BJ (cell line): ENCODE measurements around the gene C16orf92. TPM values are rescaled to one million over a fixed set of nuclear protein-coding genes. Genes with fewer than 3 reads are reported as not detected.

ENCODE experiments used
- CTCF ChIA-PET: fragments of 350-600 bp; formaldehyde crosslinking; extraction: SDS; loops from one replicate; lab custom pipeline; 2021; ENCODE audit warnings: antibody characterized with exemption, inconsistent platforms; lab: Yijun Ruan, JAX
- POLR2A ChIA-PET: fragments of 300-600 bp; sonication (Branson Sonifier 250); formaldehyde crosslinking; extraction: SDS; loops from one replicate; lab custom pipeline; 2021; ENCODE audit warnings: antibody characterized with exemption; lab: Charles Lee
- DNase-seq: peaks from one replicate; pipeline ENCODE4 v3.0.0-alpha.2; 2011; ENCODE audit warnings: low read depth
- H3K27me3 ChIP-seq: 2 replicates; pipeline ENCODE4 v1.6.0; 2011; ENCODE audit warnings: low read length; ENCODE audit not compliant: control insufficient read depth, insufficient read depth
- H3K36me3 ChIP-seq: 2 replicates; pipeline ENCODE4 v1.5.1; 2011; ENCODE audit warnings: low read length; ENCODE audit not compliant: control insufficient read depth, insufficient read depth
- H3K4me3 ChIP-seq: 2 replicates; pipeline ENCODE4 v1.5.1; 2011; ENCODE audit warnings: low read depth, mild to moderate bottlenecking, control low read depth, low read length
- polyA plus RNA-seq: library from polyadenylated mRNA; depleted of rRNA; stranded (reverse); fragments of >200 nt; gene quantifications from 2 replicates; pipeline ENCODE4 v1.2.3, GENCODE V29; 2011
- TF ChIP-seq, protein P1 (sequence below): IDR thresholded peaks from 2 replicates; pipeline ENCODE4 v1.5.1; 2011; ENCODE audit warnings: low read depth, mild to moderate bottlenecking, control low read depth, inconsistent platforms, low read length, moderate library complexity; ENCODE audit not compliant: insufficient read depth

The C16orf92 gene
- polyA plus RNA-seq, 1 experiment = not detected

DNA sequence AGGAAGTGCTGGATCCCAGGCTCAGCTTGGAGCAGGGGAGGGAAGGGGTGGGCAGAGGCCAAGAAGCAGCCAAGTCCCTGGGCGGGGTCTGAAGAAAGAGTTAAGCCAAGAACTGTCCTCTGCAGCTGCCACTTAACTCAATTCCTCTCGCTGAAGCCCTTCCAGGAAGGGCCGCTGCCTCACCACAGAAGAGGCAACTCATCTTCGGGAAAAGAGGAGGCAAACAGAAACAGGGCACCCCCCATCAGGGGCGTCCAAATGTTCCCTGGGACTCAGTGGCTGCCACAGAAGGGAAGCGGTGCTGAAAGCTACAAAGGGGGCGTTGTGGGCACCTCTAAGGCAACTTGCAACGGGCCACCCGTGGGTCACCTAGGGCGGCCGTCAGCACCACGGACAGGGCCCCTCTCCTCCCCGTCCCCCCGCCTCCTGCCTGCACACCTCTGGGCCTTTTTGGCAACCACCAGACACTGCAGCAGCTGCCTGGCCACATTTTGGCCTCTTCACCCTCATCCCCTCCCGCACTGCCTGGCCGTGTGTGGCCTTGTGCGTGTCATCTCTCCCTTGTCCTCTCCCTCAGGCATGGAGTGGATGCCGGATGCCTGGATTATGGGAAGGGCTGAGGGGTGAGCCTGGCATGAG is 5.6 kb downstream of the C16orf92 start:
- ChIA-PET POLR2A (no interaction called here), CTCF (interaction anchor here (0.6 to 1.1 kb wide), 2 partner anchors 11 to 224 kb away, joined by 3 to 4 read pairs; no protein-coding TSS in a partner anchor)
- TF ChIP-seq, protein P1, sequence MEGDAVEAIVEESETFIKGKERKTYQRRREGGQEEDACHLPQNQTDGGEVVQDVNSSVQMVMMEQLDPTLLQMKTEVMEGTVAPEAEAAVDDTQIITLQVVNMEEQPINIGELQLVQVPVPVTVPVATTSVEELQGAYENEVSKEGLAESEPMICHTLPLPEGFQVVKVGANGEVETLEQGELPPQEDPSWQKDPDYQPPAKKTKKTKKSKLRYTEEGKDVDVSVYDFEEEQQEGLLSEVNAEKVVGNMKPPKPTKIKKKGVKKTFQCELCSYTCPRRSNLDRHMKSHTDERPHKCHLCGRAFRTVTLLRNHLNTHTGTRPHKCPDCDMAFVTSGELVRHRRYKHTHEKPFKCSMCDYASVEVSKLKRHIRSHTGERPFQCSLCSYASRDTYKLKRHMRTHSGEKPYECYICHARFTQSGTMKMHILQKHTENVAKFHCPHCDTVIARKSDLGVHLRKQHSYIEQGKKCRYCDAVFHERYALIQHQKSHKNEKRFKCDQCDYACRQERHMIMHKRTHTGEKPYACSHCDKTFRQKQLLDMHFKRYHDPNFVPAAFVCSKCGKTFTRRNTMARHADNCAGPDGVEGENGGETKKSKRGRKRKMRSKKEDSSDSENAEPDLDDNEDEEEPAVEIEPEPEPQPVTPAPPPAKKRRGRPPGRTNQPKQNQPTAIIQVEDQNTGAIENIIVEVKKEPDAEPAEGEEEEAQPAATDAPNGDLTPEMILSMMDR = no peak
- Histone ChIP-seq H3K4me3 (no peak overlapping the region), H3K27me3 (peaks cover 34% of the 10 kb centered on the region), H3K36me3 (no peaks in the 10 kb centered on the region)
- DNase-seq = no peak

DNA sequence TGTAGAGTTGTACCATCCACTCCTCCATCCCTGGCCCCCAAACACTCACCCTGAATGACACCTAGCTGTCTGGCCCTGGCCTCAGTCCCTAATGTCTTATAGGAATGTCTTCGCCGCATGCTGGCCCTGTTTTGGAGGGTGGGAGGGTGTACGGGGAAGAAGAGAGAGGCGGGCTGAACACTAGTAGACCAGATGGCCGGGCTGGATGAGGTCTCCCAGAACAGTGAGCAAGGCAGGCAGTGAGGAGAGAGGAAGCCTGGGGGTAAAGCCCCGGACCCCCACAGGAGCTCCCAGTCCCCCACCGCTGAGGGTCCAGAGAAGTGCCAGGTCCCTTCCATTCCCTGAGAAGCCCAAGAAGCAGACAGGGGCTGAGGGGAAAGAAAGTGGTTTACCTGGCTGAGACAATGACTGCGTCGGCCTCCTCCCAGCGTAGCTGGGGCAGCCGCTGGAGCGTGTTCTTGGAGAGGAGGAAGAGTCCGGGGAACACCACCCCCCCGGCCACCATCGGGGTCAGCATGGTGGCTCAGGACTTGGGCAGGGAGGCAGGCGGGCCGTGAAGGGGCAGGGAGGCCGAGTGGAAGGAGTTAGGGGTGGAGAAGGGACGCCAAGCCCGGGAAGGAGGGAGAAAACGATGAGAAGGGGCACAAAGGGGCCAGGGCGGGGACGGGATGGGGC is 7.2 kb downstream of the C16orf92 start:
- POLR2A ChIA-PET = no interaction called here
- CTCF ChIA-PET = interaction anchor here (1.4 to 6.0 kb wide), 3 partner anchors 13 to 29 kb away, joined by 4 to 46 read pairs (median 29); a partner anchor contains a TSS
- no peak for DNase-seq
- TF ChIP-seq, protein P1 = no peak
- Histone ChIP-seq H3K4me3 (no peak overlapping the region), H3K27me3 (peaks cover 32% of the 10 kb centered on the region), H3K36me3 (no peaks in the 10 kb centered on the region)

DNA sequence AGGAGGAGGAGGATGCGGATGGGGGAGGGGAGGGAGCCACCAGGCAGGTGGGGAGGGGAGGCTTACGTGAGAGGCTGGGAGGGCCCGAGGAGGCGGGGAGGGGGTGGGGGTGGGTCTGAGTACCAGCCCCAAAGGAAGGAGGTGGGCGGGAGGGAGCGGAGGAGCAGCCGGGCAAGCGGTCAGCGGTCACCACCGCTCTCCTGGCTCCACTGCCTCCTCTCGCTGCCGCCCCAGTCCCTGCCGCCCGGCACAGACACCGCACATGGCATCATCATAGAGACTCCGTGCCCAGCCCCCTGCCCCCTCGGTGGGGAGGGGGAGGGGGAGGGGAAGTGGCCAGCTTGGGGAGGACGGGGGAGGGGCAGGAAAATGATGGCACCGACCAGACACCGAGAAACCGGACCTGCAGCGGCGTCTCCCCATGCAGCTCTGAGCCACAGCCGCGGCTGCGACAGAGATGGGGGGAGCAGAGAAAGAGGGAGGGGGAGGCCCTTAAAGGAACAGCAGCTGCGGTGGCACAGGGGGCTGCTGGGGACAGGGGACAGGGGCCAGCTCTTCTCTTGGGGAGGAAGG is 7.9 kb downstream of the C16orf92 start, which contains the start of gene TLCD3B:
Gene TLCD3B (minus strand): TSS at position 431 of the 573 bp plus-strand sequence. CDS start 744 bp downstream, outside the sequence.
- TF ChIP-seq, protein P1 = no peak
- peak within 1 kb of the TSS; percentile 6 for H3K4me3 ChIP-seq
- DNase-seq = no peak
- ChIA-PET CTCF (interaction anchor here (1.1 to 6.0 kb wide), 12 partner anchors 8 to 331 kb away, joined by 3 to 46 read pairs (median 7); partner anchors contain the start of gene C16orf92), POLR2A (no interaction called here)
- H3K27me3 ChIP-seq = peaks cover 30% of the 10 kb centered on the region
- H3K36me3 ChIP-seq = no peaks in the 10 kb centered on the region

DNA sequence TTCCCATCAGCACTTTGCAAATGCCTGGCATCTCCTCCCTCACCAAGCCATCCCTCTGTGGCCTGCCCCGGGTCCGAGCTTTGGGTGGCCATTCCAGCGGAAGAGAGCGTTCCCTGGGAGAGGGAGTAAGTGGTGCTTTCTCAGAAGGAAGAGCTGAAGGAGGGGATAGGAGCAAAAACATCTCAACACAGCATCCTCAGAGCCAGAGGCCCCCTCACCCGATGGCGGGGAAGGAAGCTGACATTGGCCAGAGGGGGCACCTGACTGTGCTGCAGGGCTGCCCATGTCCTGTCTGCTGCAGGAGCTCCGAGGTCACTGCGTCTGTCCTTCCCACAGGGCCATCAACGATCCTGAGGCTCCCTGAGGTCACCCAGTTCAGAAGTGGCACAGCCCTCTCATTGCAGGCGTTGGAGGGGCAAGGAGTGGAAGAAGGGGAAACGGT is 8.5 kb downstream of the C16orf92 start:
- POLR2A ChIA-PET = no interaction called here

More for the DNA sequence above, 8.5 kb downstream of the C16orf92 start:
- Histone ChIP-seq H3K4me3 (no peak overlapping the region), H3K27me3 (peaks cover 30% of the 10 kb centered on the region), H3K36me3 (no peaks in the 10 kb centered on the region)
- TF ChIP-seq, protein P1 = no peak
- DNase-seq = no peak
- CTCF ChIA-PET = interaction anchor here (0.6 to 6.0 kb wide), 18 partner anchors 8 to 331 kb away, joined by 3 to 46 read pairs (median 4); partner anchors contain the start of genes C16orf92 and KIF22
